Measurements from ENCODE around the gene NOP53.
"Not testable (repeated sequence)": the region's sequence is repeated elsewhere in the genome, so short reads cannot be mapped to it uniquely, and the experiment has no call there.

The NOP53 gene

GRCh38 chr19:47755065-47755761, 9.9 kb downstream of the NOP53 start:
- DNase-seq = no peak

- DNase-seq = no peak
These were observed 10.6 kb downstream of the NOP53 start for GRCh38 chr19:47755762-47756626.

GRCh38 chr19:47756627-47756929, 11.2 kb downstream of the NOP53 start:
- no peak for DNase-seq

GRCh38 chr19:47756953-47757608, 11.7 kb downstream of the NOP53 start:
- DNase-seq = no peak

- DNase-seq = no peak
These were observed 12.5 kb downstream of the NOP53 start for GRCh38 chr19:47757617-47758442.

GRCh38 chr19:47758443-47758804, 13.1 kb downstream of the NOP53 start:
- DNase-seq = no peak

- DNase-seq = no peak
These were observed 15.3 kb downstream of the NOP53 start for GRCh38 chr19:47760632-47760999.

- DNase-seq = no peak
These were observed 16.2 kb downstream of the NOP53 start for GRCh38 chr19:47761566-47761965.

- DNase-seq = no peak
These were observed 16.8 kb downstream of the NOP53 start for GRCh38 chr19:47762151-47762550.

GRCh38 chr19:47762615-47763308, 17.4 kb downstream of the NOP53 start:
- no peak for DNase-seq

GRCh38 chr19:47764705-47765104, 19.4 kb downstream of the NOP53 start:
- DNase-seq = not testable (repeated sequence)

- no peak for DNase-seq
These were observed 20.4 kb downstream of the NOP53 start for GRCh38 chr19:47765523-47766358.

GRCh38 chr19:47766359-47766620, 20.9 kb downstream of the NOP53 start:
- no peak for DNase-seq

GRCh38 chr19:47766670-47767069, 21.3 kb downstream of the NOP53 start:
- no peak for DNase-seq

GRCh38 chr19:47767349-47767748, 22.0 kb downstream of the NOP53 start:
- DNase-seq = no peak

GRCh38 chr19:47768604-47769003, 23.3 kb downstream of the NOP53 start:
- no peak for DNase-seq

- DNase-seq = no peak
These were observed 24.2 kb downstream of the NOP53 start for GRCh38 chr19:47769534-47769933.

- not testable (repeated sequence) for DNase-seq
These were observed 25.9 kb downstream of the NOP53 start for GRCh38 chr19:47771291-47771690.

GRCh38 chr19:47776568-47776967, 31.2 kb downstream of the NOP53 start:
- no peak for DNase-seq

GRCh38 chr19:47777245-47778048, 32.1 kb downstream of the NOP53 start:
- not testable (repeated sequence) for DNase-seq

Measured in SIG-M5 (cell line).